Germinal center (tissue), 1 donor: ENCODE measurements around the gene SCMH1.

ENCODE experiments used
- DNase-seq: peaks from one replicate; pipeline ENCODE4 v3.0.0; 2012; ENCODE audit warnings: mixed read lengths, low spot score

SCMH1 gene

GRCh38 chr1:41024953-41025352 is 217.2 kb downstream of the SCMH1 start:
- no peak for DNase-seq

DNA sequence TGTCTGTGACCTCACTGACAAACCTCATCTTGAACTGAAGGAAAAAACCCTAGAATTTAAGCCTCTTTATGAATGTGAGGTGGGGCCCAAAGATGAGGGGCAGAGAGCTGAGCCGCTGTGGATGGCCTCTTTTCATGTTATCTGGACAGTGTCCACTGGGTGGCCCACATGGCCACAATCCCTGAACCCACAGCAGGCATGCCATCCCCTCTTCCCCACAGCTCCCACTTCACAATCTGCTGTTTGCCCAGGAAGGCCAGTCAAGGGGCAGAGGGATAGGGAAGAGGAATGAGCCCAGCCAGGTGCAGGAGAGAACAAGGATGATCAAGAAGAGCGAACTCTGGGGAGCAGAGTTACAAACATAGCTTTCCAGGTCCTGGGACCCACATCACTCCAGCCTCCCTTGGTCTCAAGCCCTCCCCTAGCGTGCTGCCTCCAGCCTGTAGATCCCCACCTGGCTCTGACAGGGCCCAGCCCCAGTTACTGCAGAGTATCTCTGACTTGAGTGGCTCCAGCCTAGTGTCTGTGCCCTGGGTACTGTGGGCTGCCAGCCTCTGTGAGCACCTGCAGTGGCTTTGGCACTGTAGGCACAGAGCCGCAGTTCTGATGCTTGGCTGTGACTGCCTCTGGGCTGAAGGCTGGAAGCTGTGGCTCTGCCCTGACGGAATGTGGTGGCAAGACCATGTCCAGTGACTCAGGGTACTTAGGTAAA is 218.7 kb downstream of the SCMH1 start:
- no peak for DNase-seq

DNA sequence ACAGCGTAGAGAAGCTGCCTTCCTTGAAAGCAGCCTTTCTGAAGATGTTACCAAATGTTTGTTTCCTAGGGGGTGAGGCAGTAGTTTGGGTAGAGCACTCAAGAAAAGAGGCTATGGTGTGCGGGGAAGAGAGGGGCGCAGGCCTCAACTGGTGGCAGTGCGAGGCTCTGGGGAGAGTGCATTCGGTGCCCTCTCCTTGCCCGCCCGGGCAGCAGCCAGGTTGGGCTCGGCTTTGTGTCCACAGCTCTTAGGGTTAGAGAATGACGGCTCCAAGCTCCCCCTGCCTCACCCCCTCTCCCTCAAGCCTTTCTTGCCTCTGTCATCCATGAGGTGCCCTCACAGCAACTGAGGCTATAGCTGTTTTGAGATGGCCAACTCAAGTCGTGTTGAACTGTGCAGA is 219.7 kb downstream of the SCMH1 start:
- no peak for DNase-seq

GRCh38 chr1:41021526-41022308 is 220.4 kb downstream of the SCMH1 start, which contains the start of gene SLFNL1:
Gene SLFNL1 (minus strand): TSS chr1:41021725. CDS start chr1:41020660, 1,065 bp downstream.
- no peak for DNase-seq

DNA sequence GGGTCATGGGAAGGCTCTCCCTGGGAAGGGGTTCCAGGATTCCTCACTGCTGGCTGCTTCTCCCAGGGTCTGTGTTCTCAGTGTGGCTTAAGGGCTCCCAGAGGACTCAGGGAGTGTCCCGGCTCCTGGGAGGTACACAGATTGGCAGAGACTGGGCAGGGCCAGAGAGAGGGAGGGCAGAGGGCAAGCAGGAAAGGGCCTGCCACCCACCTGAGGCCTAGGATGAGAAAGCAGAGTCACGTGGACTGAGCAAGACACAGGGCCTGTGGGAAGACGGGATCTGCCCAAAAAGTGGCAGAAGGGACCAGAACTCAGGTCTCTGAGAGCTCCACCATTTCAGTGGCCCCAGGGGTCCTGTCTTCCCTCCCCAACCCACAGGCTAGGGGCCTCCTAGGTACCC is 221.5 kb downstream of the SCMH1 start:
- DNase-seq, result no peak

DNA sequence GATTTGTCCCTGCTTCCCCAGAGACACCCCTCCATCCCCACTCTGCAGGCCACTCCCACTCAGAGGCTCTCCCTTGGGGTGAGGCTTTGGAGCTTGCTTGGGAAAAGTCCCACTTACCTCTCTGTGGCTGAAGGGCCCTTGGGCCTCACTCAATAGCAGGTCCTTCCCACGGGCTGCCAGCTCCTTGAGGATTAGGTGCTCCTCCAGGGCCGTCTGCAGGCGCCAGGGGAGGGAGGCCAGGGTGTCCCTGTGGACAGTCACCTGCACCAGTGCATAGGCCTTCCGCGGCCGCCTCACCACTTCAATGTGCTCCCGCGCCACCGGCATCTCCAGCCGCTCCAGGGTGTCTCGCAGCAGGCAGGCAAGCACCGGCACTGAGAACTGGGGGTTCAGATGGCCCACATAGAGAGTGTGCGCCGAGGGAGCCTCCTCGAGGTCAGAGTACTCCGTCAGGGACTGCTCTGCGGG is 222.0 kb downstream of the SCMH1 start:
- no peak for DNase-seq

DNA sequence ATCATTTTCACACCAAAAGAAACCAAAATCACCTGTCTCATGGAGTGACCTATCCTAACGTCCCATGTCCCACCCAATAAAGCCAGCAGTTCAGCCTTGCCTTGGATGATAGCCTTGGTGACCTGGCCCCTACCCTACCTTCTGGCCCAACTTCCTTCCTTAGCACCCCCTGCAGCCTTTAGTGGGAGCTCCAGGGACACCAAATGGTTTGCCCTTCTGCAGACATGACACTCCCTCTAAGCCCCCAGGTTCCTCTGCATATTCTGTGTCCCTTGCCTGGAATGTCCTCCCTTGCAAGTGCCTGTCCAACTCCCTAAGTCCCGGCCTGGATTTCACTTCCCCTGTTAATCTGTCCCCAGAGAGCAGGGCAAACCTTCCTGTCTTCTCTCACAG is 222.8 kb downstream of the SCMH1 start:
- DNase-seq, result no peak

DNA sequence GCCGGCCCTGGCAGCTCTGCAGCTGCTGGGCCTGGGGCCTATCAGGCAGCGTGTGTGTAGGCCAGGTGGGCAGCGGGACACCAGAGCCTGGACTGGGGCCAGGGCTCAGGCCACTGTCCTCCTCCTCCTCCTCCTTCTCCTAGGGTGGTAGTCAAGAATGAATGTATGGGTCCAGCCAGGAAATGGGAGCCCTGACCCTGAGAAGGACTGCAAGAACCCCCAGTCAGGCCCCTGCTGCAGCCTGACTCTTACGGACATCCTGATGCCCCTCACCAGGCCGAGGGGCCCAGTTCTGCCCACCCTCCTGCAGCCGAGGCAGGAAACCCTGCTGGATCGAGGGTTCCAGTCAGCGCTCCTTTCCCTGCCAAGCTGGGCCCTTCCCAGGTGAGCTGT is 224.1 kb downstream of the SCMH1 start:
- DNase-seq, result no peak

DNA sequence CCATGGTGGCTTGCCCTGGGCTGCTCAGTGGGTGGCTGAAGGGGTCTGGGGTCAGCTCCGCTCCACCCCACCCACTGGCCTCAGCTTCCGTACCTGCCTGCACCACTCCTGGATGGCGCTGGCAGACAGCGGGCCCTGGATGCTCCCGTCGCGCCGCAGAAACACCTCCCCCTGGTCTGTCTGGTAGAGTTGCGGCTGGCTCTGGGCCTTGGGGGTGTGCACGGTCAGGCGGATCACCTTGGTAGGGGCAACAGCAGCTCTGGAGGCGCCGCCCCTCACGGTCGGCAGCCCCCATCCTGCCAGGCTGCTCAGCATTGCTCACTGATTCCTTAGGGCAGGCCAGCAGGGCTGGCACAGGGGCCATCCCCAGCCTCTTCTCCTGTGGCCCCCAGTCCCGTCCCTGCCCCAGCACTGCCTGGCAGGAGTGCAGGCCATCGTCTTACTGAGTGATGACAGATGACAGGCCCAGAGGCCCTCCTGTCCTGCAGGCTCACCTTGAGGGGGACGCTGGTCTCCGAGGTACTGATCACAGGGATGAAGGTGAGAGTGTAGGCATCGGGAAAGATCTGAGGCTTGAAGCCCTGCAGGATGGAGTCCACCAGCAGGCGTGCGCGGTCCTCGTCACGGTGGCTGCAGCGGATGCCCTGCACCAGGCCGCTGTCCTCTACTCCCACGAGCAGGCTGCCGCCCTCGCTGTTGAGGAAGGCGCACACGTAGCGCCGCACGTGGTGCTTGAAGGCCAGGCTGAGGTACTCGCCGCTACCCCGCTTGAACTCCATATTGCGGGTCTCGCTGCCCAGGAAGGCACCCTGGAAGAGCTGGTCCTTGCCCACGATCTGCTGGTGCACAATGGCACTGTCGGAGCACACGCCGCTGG is 224.7 kb downstream of the SCMH1 start:
- DNase-seq, result no peak

DNA sequence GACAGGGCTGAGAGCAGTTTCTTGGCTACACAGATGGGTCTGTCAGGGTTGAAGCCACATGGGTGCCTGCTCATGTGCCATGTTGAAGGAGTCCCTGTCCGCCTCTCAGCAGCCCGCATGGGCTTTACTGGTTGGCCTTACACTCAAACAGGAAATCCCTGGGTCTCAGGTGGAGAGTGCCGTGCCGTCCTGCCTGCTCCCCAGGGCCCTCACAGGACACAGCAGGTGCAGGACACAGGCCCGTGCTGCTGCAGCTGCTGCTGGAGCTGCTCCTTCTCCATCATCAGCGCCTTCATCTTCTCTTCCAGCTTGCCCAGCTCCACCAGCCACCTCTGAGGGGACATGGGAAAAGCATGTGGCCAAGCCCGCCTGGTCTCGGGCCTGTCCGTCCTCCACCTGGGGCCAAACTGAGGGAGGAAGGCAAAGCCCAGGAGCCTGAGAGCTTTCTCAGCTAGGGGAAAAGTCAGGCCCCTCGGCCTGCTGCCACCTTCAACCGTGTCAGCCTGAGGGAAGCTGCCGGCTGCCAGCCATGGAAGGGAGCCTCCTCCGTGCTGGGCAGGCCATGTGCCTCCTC is 226.1 kb downstream of the SCMH1 start:
- no peak for DNase-seq

DNA sequence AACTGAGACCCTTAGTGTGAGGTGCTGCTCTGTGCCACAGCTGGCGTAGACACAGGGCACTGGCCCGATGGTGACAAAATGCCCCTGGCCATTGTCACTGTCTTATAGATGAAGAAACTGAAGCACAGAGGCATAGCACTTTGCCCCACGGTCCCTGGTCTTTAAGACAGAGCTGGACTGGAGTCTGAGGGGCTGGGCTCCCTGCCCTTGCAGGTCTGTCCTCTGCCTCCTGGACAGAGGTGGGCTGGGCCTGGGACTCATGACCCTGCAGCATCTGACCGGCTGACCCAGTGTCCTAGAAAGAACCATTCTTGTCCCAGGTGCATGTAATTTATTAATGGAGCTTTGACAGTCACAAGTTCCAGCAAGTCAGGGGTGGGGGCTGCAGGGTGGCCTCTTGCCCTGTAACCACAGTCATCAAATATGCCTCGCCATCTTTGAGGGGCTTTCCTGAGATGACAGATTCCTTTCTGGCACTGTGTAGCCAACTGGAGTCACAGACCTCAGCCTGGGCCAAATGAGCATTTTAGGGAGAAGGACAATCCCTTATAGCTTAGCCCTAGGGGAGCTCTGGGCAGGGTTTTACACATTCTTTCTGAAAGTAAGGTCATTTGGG is 226.7 kb downstream of the SCMH1 start:
- no peak for DNase-seq

DNA sequence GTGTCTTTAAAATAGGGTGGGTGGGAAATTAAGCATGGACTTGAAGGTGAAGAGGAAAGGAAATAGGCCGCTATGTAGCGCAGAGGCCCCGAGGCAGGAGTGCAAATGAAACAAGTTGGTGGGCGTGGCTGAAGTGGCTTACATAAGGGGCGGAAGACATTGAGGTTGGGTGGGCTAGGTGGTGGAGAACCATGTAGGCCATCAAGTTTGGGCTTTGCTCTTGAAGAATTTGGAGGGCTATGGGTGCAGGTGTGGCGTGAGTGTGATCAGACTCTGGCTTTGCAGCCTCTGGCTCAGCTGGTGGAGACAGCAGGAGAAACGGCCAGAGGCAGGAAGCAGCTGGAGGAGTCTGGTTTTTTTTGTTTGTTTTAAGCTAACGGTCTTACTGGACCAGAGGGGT is 227.2 kb downstream of the SCMH1 start:
- no peak for DNase-seq

- no peak for DNase-seq
Observed at GRCh38 chr1:41013796-41014195, 228.3 kb downstream of the SCMH1 start.

DNA sequence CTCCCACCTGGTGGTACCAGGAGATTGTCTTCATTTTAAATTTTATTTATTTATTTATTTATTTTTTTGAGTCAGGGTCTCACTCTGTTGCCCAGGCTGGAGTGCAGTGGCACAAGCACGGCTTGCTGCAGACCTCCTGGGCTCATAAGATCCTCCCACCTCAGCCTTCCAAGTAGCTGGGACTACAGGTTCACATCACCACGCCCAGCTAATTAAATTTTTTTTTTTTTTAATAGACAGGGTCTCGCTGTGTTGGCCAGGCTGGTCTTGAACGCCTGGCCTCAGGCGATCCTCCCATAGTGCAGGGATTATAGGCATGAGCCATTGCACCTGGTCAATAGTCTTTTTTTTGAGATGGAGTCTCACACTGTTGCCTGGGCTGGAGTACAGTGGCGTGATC is 229.1 kb downstream of the SCMH1 start:
- no peak for DNase-seq

DNA sequence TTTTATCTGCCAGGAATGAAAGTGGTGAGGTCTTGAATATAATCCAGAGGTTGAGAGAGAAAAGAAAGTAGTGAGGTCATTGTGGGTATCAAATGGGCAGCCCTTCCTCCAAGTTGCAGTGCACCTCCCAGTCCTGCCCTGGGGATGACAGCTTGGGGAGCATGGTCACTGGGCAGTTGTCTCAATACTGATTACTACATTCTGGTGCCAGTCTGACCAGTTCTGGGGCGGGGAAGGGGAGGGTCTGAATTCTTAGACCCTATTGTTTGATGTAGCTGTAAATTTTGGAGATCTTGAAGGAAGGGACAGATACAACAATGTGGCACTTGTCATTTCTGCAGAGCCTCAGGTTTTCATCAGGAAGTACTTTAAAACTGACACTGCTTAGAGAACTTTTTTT is 231.8 kb downstream of the SCMH1 start:
- no peak for DNase-seq

- no peak for DNase-seq
Observed at GRCh38 chr1:41009466-41009865, 232.6 kb downstream of the SCMH1 start.

- no peak for DNase-seq
Observed at GRCh38 chr1:41006942-41007865, 234.9 kb downstream of the SCMH1 start.

DNA sequence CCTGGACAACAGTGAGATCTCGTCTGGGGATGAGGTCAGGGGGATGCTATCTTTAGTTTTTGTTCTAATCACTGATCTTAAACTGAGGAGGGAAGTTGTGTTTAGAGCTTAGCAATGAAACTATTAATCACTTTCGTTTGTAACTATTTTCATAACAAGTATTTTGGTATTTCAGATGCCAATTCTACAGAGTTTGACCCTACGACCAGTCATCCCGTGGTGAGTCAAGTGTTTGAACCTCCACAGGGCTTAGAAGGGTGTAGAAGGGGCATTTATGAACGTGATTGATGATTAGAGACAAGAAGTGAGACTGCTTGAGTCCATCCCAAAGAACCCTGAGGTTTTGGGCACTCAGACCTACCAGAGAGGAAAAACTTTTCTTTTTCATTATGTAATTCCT is 236.2 kb downstream of the SCMH1 start:
- no peak for DNase-seq

DNA sequence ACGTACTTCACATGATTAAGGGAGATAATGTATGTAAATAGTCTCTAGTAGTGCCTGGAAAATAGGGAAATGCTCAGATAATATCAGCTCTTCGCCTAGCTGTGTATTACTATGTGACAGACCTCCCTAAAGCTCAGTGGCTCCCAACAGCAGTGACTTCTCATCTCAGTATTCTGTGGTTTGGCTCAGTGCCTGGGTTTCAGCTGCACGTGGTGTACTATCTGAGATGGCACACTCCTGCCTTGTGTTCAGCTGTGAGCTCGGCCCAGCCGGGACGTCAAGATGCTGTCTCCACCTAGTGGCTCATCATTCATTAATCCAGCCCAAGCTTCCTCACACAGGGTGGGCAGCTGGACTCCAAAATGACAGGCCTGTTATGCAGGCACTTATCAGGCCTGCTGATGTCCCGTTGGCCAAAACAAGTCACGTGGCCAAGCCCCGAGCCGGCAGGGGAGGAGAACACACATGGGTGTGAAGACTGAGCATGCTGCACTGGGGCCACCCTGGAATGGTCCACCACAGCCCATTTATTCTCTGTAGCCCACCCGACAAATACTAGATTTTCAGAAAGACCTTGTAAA is 238.4 kb downstream of the SCMH1 start:
- peak; percentile 66 for DNase-seq

DNA sequence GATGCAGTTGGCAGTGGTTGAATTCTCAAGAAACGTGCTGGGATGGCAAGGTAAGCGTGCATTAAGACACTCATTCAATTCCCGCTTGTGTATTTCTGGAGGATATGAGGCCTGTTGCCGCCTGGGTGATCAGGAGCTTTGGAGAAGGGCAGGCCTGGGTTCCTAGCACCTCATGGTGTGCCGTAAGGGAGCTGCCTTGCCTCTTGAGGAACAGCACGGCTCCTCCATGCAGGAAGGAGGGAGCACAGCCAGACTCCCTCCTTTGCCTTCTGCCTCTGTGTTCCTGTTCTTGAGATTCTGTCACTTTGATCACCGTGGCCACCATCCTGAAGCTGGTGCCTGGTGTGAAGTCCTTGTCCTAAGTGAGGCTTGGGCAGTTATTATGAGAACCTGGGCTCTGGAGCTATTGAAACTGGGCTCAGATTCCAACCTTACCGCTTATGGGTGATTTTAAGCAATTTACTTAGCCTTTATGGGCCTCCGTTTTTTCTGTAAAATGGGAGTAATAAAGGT is 238.9 kb downstream of the SCMH1 start:
- no peak for DNase-seq
